ENCODE results near the gene ACAP3.

- TF ChIP-seq CTCF (IDR thresholded peaks at IDR 0.05 in 8 of 11, conservative IDR thresholded peaks at IDR 0.05 in 3 of 11): no peak
- no peak for TF ChIP-seq POLR2A (IDR thresholded peaks at IDR 0.05)
- TF ChIP-seq POLR2AphosphoS5 (IDR thresholded peaks at IDR 0.05): peak in 1 of 3 donors; percentile 28
Measured at GRCh38 chr1:1247341-1247913, 60.3 kb downstream of the ACAP3 start.
